HEK293 (cell line): ENCODE results near the gene ASF1B.

Experiments
- CTCF ChIA-PET: fragments of 350-600 bp; formaldehyde crosslinking; extraction: SDS; loops from one replicate; lab custom pipeline; 2021; ENCODE audit warnings: antibody characterized with exemption; lab: Yijun Ruan, JAX
- POLR2A ChIA-PET: fragments of 300-600 bp; formaldehyde crosslinking; extraction: SDS; loops from one replicate; lab custom pipeline; 2020; ENCODE audit warnings: antibody characterized with exemption, inconsistent platforms; lab: Yijun Ruan, JAX
- H3K27ac ChIP-seq: fragments of 200-500 bp; sonication (Bioruptor generic); 2 replicates; pipeline ENCODE4 v1.5.1; 2014; ENCODE audit warnings: low read depth, low read length, control low read depth, inconsistent platforms; ENCODE audit errors: extremely low read depth
- H3K36me3 ChIP-seq, 2 experiments: fragments of 200-500 bp in 1 of 2; sonication (Bioruptor generic) in 1 of 2; 1 replicate in 1 of 2; 2 replicates in 1 of 2; pipeline ENCODE4 v1.5.1; 2014 to 2017; ENCODE audit warnings: inconsistent platforms in 2 of 2, low read length in 2 of 2; ENCODE audit not compliant: control insufficient read depth in 2 of 2, insufficient read depth in 1 of 2
- H3K4me1 ChIP-seq: fragments of 200-500 bp; sonication (Bioruptor generic); 2 replicates; pipeline ENCODE4 v1.5.1; 2014; ENCODE audit warnings: mild to moderate bottlenecking, low read length, inconsistent platforms; ENCODE audit not compliant: control insufficient read depth, insufficient read depth
- H3K4me3 ChIP-seq: 2 replicates; pipeline ENCODE4 v1.5.1; 2011; ENCODE audit warnings: low read depth, mild to moderate bottlenecking, control low read depth, low read length, moderate library complexity
- H3K9me3 ChIP-seq: fragments of 200-500 bp; sonication (Bioruptor generic); 2 replicates; pipeline ENCODE4 v1.5.1; 2014; ENCODE audit warnings: low read depth, low read length, inconsistent platforms; ENCODE audit not compliant: control insufficient read depth, insufficient read depth
- BCL11A ChIP-seq: fragments of 450-650 bp; formaldehyde crosslinking; IDR thresholded peaks from 2 replicates; pipeline ENCODE4 v1.5.1; 2016; ENCODE audit warnings: low read depth, missing biosample characterization, missing genetic modification characterization
- CTCF ChIP-seq: fragments of 450-650 bp; formaldehyde crosslinking; IDR thresholded peaks from 2 replicates; pipeline ENCODE4 v1.5.1; 2016; ENCODE audit warnings: missing biosample characterization, missing genetic modification characterization
- GLI2 ChIP-seq: fragments of 450-650 bp; formaldehyde crosslinking; IDR thresholded peaks from 2 replicates; pipeline ENCODE4; 2017; ENCODE audit warnings: missing biosample characterization, missing genetic modification characterization, low read depth, borderline replicate concordance
- GLI4 ChIP-seq: fragments of 450-650 bp; formaldehyde crosslinking; IDR thresholded peaks from 2 replicates; pipeline ENCODE4 v1.5.1; 2016; ENCODE audit warnings: missing biosample characterization, missing genetic modification characterization
- KLF7 ChIP-seq: fragments of 450-650 bp; formaldehyde crosslinking; IDR thresholded peaks from 2 replicates; pipeline ENCODE4 v1.5.1; 2016; ENCODE audit warnings: missing biosample characterization, missing genetic modification characterization, borderline replicate concordance
- KLF8 ChIP-seq: fragments of 450-650 bp; formaldehyde crosslinking; IDR thresholded peaks from 2 replicates; pipeline ENCODE4 v1.5.1; 2016; ENCODE audit warnings: missing biosample characterization, missing genetic modification characterization
- MYNN ChIP-seq: fragments of 450-650 bp; formaldehyde crosslinking; IDR thresholded peaks from 2 replicates; pipeline ENCODE4 v1.5.1; 2016; ENCODE audit warnings: missing biosample characterization, missing genetic modification characterization, borderline replicate concordance
- MZF1 ChIP-seq: fragments of 450-650 bp; formaldehyde crosslinking; IDR thresholded peaks from 2 replicates; pipeline ENCODE4 v1.5.1; 2017; ENCODE audit warnings: missing biosample characterization, missing genetic modification characterization, borderline replicate concordance
- OSR2 ChIP-seq: fragments of 450-650 bp; formaldehyde crosslinking; IDR thresholded peaks from 2 replicates; pipeline ENCODE4 v1.5.1; 2016; ENCODE audit warnings: missing biosample characterization, missing genetic modification characterization
- PRDM10 ChIP-seq: fragments of 450-650 bp; formaldehyde crosslinking; IDR thresholded peaks from 2 replicates; pipeline ENCODE4 v1.5.1; 2016; ENCODE audit warnings: missing biosample characterization, missing genetic modification characterization
- SCRT1 ChIP-seq: fragments of 450-650 bp; formaldehyde crosslinking; IDR thresholded peaks from 2 replicates; pipeline ENCODE4 v1.5.1; 2016; ENCODE audit warnings: missing biosample characterization, missing genetic modification characterization, borderline replicate concordance
- SP2 ChIP-seq: fragments of 450-650 bp; formaldehyde crosslinking; IDR thresholded peaks from 2 replicates; pipeline ENCODE4 v1.5.1; 2016; ENCODE audit warnings: missing biosample characterization, missing genetic modification characterization
- ZBTB10 ChIP-seq: fragments of 450-650 bp; formaldehyde crosslinking; IDR thresholded peaks from 2 replicates; pipeline ENCODE4 v1.5.1; 2016; ENCODE audit warnings: missing biosample characterization, missing genetic modification characterization
- ZBTB7A ChIP-seq: fragments of 450-650 bp; formaldehyde crosslinking; IDR thresholded peaks from 2 replicates; pipeline ENCODE4 v1.5.1; 2016; ENCODE audit warnings: low read depth, missing biosample characterization, missing genetic modification characterization
- ZIC2 ChIP-seq: fragments of 450-650 bp; formaldehyde crosslinking; IDR thresholded peaks from 2 replicates; pipeline ENCODE4 v1.5.1; 2016; ENCODE audit warnings: missing biosample characterization, missing genetic modification characterization
- ZNF10 ChIP-seq: fragments of 450-650 bp; formaldehyde crosslinking; IDR thresholded peaks from 2 replicates; pipeline ENCODE4 v1.5.1; 2017; ENCODE audit warnings: missing biosample characterization, missing genetic modification characterization
- ZNF114 ChIP-seq: fragments of 450-650 bp; formaldehyde crosslinking; IDR thresholded peaks from 2 replicates; pipeline ENCODE4 v1.5.0; 2017; ENCODE audit warnings: missing biosample characterization, missing genetic modification characterization
- ZNF148 ChIP-seq: fragments of 450-650 bp; formaldehyde crosslinking; IDR thresholded peaks from 2 replicates; pipeline ENCODE4 v1.5.0; 2017; ENCODE audit warnings: missing biosample characterization, missing genetic modification characterization, borderline replicate concordance
- ZNF169 ChIP-seq: fragments of 450-650 bp; formaldehyde crosslinking; IDR thresholded peaks from 2 replicates; pipeline ENCODE4 v1.5.1; 2016; ENCODE audit warnings: missing biosample characterization, missing genetic modification characterization
- ZNF362 ChIP-seq: fragments of 450-650 bp; formaldehyde crosslinking; IDR thresholded peaks from 2 replicates; pipeline ENCODE4 v1.5.1; 2016; ENCODE audit warnings: missing biosample characterization, missing genetic modification characterization
- ZNF391 ChIP-seq: fragments of 450-650 bp; formaldehyde crosslinking; IDR thresholded peaks from 2 replicates; pipeline ENCODE4 v1.5.1; 2016; ENCODE audit warnings: low read depth, missing biosample characterization, missing genetic modification characterization, borderline replicate concordance
- ZNF585B ChIP-seq: fragments of 450-650 bp; formaldehyde crosslinking; IDR thresholded peaks from 2 replicates; pipeline ENCODE4 v1.5.1; 2016; ENCODE audit warnings: missing biosample characterization, missing genetic modification characterization
- ZNF626 ChIP-seq: fragments of 450-650 bp; sonication (Bioruptor Pico); formaldehyde crosslinking; IDR thresholded peaks from 2 replicates; pipeline ENCODE4 v1.5.1; 2018; ENCODE audit warnings: missing biosample characterization, missing genetic modification characterization, inconsistent platforms
- ZNF664 ChIP-seq: fragments of 450-650 bp; formaldehyde crosslinking; IDR thresholded peaks from 2 replicates; pipeline ENCODE4 v1.5.1; 2016; ENCODE audit warnings: missing biosample characterization, missing genetic modification characterization
- ZNF777 ChIP-seq: fragments of 450-650 bp; formaldehyde crosslinking; IDR thresholded peaks from 2 replicates; pipeline ENCODE4 v1.5.1; 2017; ENCODE audit warnings: missing biosample characterization, missing genetic modification characterization, borderline replicate concordance
- ZNF830 ChIP-seq: fragments of 450-650 bp; IDR thresholded peaks from 2 replicates; pipeline ENCODE4 v1.5.0; 2018; ENCODE audit warnings: missing biosample characterization, missing genetic modification characterization, low read depth, mild to moderate bottlenecking, moderate library complexity

Gene ASF1B

GRCh38 chr19:14156122-14156521, 19.7 kb upstream of the ASF1B start:
- TF ChIP-seq MZF1, result no peak
- no peak for TF ChIP-seq SP2 (tag by site-specific recombination)
- no peak for TF ChIP-seq ZNF830 (tag by site-specific recombination)
- TF ChIP-seq GLI2 (tag by site-specific recombination), result no peak
- no peak for TF ChIP-seq GLI4
- no peak for TF ChIP-seq SCRT1
- TF ChIP-seq ZNF391, result no peak
- no peak for TF ChIP-seq KLF8 (tag by site-specific recombination)
- TF ChIP-seq BCL11A, result no peak
- no peak for TF ChIP-seq ZNF664
- no peak for TF ChIP-seq ZNF169 (tag by site-specific recombination)
- no peak for TF ChIP-seq KLF7 (tag by site-specific recombination)
- no peak for TF ChIP-seq ZNF777 (tag by site-specific recombination)
- TF ChIP-seq ZNF148 (tag by site-specific recombination), result no peak
- no peak for TF ChIP-seq MYNN
- no peak for TF ChIP-seq OSR2 (tag by site-specific recombination)
- no peak for TF ChIP-seq ZBTB7A (tag by site-specific recombination)
- no peak for TF ChIP-seq ZNF114 (tag by site-specific recombination)
- no peak for TF ChIP-seq ZIC2
- TF ChIP-seq ZNF626, result no peak
- TF ChIP-seq, all 188 proteins: peak for 0
- peaks cover 0 to 81% of the 10 kb centered on the region in 2 experiments; a peak in 2 of 3 replicates for H3K36me3 ChIP-seq
- CTCF ChIA-PET, result no interaction called here

GRCh38 chr19:14155371-14155770, 19.0 kb upstream of the ASF1B start:
- ChIA-PET POLR2A (no interaction called here), CTCF (no interaction called here)
- H3K9me3 ChIP-seq, result no peaks in the 10 kb centered on the region
- H3K36me3 ChIP-seq, result peaks cover 0 to 76% of the 10 kb centered on the region in 2 experiments; a peak in 2 of 3 replicates
- no peak overlapping the region for H3K27ac ChIP-seq
- H3K4me3 ChIP-seq, result no peak overlapping the region
- no peaks in the 10 kb centered on the region for H3K4me1 ChIP-seq
- TF ChIP-seq ZNF362 (tag by site-specific recombination), result no peak
- no peak for TF ChIP-seq ZNF10
- no peak for TF ChIP-seq ZBTB10 (tag by site-specific recombination)
- no peak for TF ChIP-seq CTCF
- no peak for TF ChIP-seq PRDM10
- no peak for TF ChIP-seq ZNF585B (tag by site-specific recombination)

More at GRCh38 chr19:14156122-14156521, 19.7 kb upstream of the ASF1B start:
- Histone ChIP-seq H3K27ac (no peak overlapping the region), H3K9me3 (no peaks in the 10 kb centered on the region), H3K4me1 (no peaks in the 10 kb centered on the region), H3K4me3 (no peak overlapping the region)
- POLR2A ChIA-PET, result no interaction called here
